ENCODE measurements around the gene FAM117B.

DNA sequence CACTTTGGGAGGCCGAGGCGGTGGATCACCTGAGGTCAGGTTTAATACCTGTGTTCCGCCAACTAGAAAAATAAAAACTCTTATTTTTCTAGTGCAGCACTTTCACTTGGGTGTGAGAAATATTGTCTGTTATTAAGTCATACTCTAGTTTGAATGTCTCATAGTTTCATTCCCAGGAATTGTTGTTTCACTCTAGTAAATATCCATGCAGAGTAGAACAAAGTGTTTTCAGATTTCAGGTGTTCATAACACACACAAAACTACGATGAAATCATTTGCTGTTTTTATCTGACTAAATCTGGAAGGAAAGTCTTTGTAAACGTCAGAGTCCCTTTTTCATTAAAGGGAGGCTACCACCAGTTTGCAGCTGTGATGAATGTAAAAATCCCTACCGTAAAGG is 4.0 kb downstream of the FAM117B start:
- TF ChIP-seq, protein P1, sequence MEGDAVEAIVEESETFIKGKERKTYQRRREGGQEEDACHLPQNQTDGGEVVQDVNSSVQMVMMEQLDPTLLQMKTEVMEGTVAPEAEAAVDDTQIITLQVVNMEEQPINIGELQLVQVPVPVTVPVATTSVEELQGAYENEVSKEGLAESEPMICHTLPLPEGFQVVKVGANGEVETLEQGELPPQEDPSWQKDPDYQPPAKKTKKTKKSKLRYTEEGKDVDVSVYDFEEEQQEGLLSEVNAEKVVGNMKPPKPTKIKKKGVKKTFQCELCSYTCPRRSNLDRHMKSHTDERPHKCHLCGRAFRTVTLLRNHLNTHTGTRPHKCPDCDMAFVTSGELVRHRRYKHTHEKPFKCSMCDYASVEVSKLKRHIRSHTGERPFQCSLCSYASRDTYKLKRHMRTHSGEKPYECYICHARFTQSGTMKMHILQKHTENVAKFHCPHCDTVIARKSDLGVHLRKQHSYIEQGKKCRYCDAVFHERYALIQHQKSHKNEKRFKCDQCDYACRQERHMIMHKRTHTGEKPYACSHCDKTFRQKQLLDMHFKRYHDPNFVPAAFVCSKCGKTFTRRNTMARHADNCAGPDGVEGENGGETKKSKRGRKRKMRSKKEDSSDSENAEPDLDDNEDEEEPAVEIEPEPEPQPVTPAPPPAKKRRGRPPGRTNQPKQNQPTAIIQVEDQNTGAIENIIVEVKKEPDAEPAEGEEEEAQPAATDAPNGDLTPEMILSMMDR (IDR thresholded peaks at IDR 0.05; ENCODE audit: low read depth, low read length), result no peak
- no peak for TF ChIP-seq POLR2A (IDR thresholded peaks at IDR 0.05; ENCODE audit: extremely low read depth, insufficient read length)
- TF ChIP-seq, protein P2, sequence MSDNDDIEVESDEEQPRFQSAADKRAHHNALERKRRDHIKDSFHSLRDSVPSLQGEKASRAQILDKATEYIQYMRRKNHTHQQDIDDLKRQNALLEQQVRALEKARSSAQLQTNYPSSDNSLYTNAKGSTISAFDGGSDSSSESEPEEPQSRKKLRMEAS (IDR thresholded peaks at IDR 0.05; ENCODE audit: low read depth, low read length), result no peak
